T-helper 2 cell treated with Interferon-gamma antibody and Interleukin-4, amounts not matched to agents 5 μg/mL and 100 μg/mL, for 36 hours (primary cell): ENCODE data around the gene ANKDD1A.

ENCODE experiments used
- DNase-seq: peaks from one replicate; pipeline ENCODE4 v3.0.0; 2021; ENCODE audit warnings: low spot score
- H3K27ac Mint-ChIP-seq: one replicate; pipeline ENCODE4 v1.8.0; 2021; ENCODE audit warnings: mild to moderate bottlenecking, mixed read lengths
- H3K27me3 Mint-ChIP-seq: one replicate; pipeline ENCODE4 v1.8.0; 2021; ENCODE audit warnings: low read depth, mixed read lengths
- H3K36me3 Mint-ChIP-seq: one replicate; pipeline ENCODE4 v1.8.0; 2021; ENCODE audit warnings: low read depth, mixed read lengths
- H3K4me1 Mint-ChIP-seq: one replicate; pipeline ENCODE4 v1.8.0; 2021; ENCODE audit warnings: low read depth, mixed read lengths
- H3K4me3 Mint-ChIP-seq: one replicate; pipeline ENCODE4 v1.8.0; 2022; ENCODE audit warnings: mild to moderate bottlenecking, moderate library complexity, mixed read lengths
- H3K9me3 Mint-ChIP-seq: one replicate; pipeline ENCODE4 v1.8.0; 2021; ENCODE audit warnings: mixed read lengths

Gene ANKDD1A

GRCh38 chr15:64903326-64903950, 8.3 kb upstream of the ANKDD1A start:
- Mint-ChIP-seq H3K36me3 (peaks cover 6% of the 10 kb centered on the region), H3K4me3 (no peak overlapping the region), H3K27me3 (peaks cover 3% of the 10 kb centered on the region), H3K27ac (peak overlapping the region; percentile 37), H3K9me3 (peaks cover 16% of the 10 kb centered on the region), H3K4me1 (peaks cover 27% of the 10 kb centered on the region)
- DNase-seq = no peak

GRCh38 chr15:64904189-64904588, 7.5 kb upstream of the ANKDD1A start:
- peaks cover 8% of the 10 kb centered on the region for H3K27me3 Mint-ChIP-seq
- no peak overlapping the region for H3K4me3 Mint-ChIP-seq
- peaks cover 16% of the 10 kb centered on the region for H3K9me3 Mint-ChIP-seq
- H3K27ac Mint-ChIP-seq = no peak overlapping the region
- peaks cover 27% of the 10 kb centered on the region for H3K4me1 Mint-ChIP-seq
- DNase-seq = no peak
- H3K36me3 Mint-ChIP-seq = peaks cover 6% of the 10 kb centered on the region

GRCh38 chr15:64905119-64905831, 6.4 kb upstream of the ANKDD1A start:
- Mint-ChIP-seq H3K4me3 (peak overlapping the region; percentile 74), H3K27ac (peak overlapping the region; percentile 47), H3K9me3 (peaks cover 13% of the 10 kb centered on the region), H3K27me3 (peaks cover 12% of the 10 kb centered on the region), H3K36me3 (peaks cover 2% of the 10 kb centered on the region), H3K4me1 (peaks cover 27% of the 10 kb centered on the region)
- peak; percentile 70 for DNase-seq

- peak overlapping the region; percentile 74 for H3K4me3 Mint-ChIP-seq
- peaks cover 16% of the 10 kb centered on the region for H3K27me3 Mint-ChIP-seq
- no peak for DNase-seq
- no peak overlapping the region for H3K27ac Mint-ChIP-seq
- H3K9me3 Mint-ChIP-seq = peaks cover 8% of the 10 kb centered on the region
- H3K4me1 Mint-ChIP-seq = peaks cover 27% of the 10 kb centered on the region
- H3K36me3 Mint-ChIP-seq = peaks cover 2% of the 10 kb centered on the region
Measured at GRCh38 chr15:64905941-64906340, 5.8 kb upstream of the ANKDD1A start.

- Mint-ChIP-seq H3K4me1 (peaks cover 31% of the 10 kb centered on the region), H3K9me3 (peaks cover 5% of the 10 kb centered on the region), H3K4me3 (no peak overlapping the region), H3K27ac (no peak overlapping the region), H3K27me3 (peaks cover 20% of the 10 kb centered on the region), H3K36me3 (no peaks in the 10 kb centered on the region)
- no peak for DNase-seq
Measured at GRCh38 chr15:64906402-64906801, 5.3 kb upstream of the ANKDD1A start.

- Mint-ChIP-seq H3K27me3 (peaks cover 24% of the 10 kb centered on the region), H3K27ac (no peak overlapping the region), H3K4me3 (no peak overlapping the region), H3K36me3 (no peaks in the 10 kb centered on the region), H3K9me3 (no peaks in the 10 kb centered on the region), H3K4me1 (peaks cover 23% of the 10 kb centered on the region)
- no peak for DNase-seq
Measured at GRCh38 chr15:64907991-64908390, 3.7 kb upstream of the ANKDD1A start.

GRCh38 chr15:64909546-64909945, 2.2 kb upstream of the ANKDD1A start:
- H3K27me3 Mint-ChIP-seq = peaks cover 24% of the 10 kb centered on the region
- DNase-seq = no peak
- peaks cover 13% of the 10 kb centered on the region for H3K4me1 Mint-ChIP-seq
- H3K9me3 Mint-ChIP-seq = no peaks in the 10 kb centered on the region
- no peak overlapping the region for H3K4me3 Mint-ChIP-seq
- no peak overlapping the region for H3K27ac Mint-ChIP-seq
- H3K36me3 Mint-ChIP-seq = no peaks in the 10 kb centered on the region

- no peak for DNase-seq
- H3K27ac Mint-ChIP-seq = no peak overlapping the region
- peak overlapping the region; percentile 32 for H3K4me3 Mint-ChIP-seq
- peaks cover 24% of the 10 kb centered on the region for H3K27me3 Mint-ChIP-seq
- H3K4me1 Mint-ChIP-seq = peaks cover 8% of the 10 kb centered on the region
- H3K36me3 Mint-ChIP-seq = no peaks in the 10 kb centered on the region
- no peaks in the 10 kb centered on the region for H3K9me3 Mint-ChIP-seq
Measured at GRCh38 chr15:64912379-64913325, 950 bp downstream of the ANKDD1A start.

GRCh38 chr15:64915518-64916227, 4.0 kb downstream of the ANKDD1A start:
- Mint-ChIP-seq H3K4me1 (peaks cover 8% of the 10 kb centered on the region), H3K36me3 (no peaks in the 10 kb centered on the region), H3K4me3 (no peak overlapping the region), H3K27me3 (peaks cover 11% of the 10 kb centered on the region), H3K9me3 (no peaks in the 10 kb centered on the region), H3K27ac (no peak overlapping the region)
- no peak for DNase-seq

GRCh38 chr15:64916365-64916764, 4.7 kb downstream of the ANKDD1A start:
- H3K9me3 Mint-ChIP-seq = no peaks in the 10 kb centered on the region
- H3K27ac Mint-ChIP-seq = no peak overlapping the region
- H3K27me3 Mint-ChIP-seq = peaks cover 4% of the 10 kb centered on the region

GRCh38 chr15:64917211-64917610, 5.5 kb downstream of the ANKDD1A start:
- peaks cover 3% of the 10 kb centered on the region for H3K27me3 Mint-ChIP-seq
- no peak overlapping the region for H3K27ac Mint-ChIP-seq
- DNase-seq = no peak
- no peak overlapping the region for H3K4me3 Mint-ChIP-seq
- H3K36me3 Mint-ChIP-seq = no peaks in the 10 kb centered on the region
- H3K9me3 Mint-ChIP-seq = no peaks in the 10 kb centered on the region
- peaks cover 3% of the 10 kb centered on the region for H3K4me1 Mint-ChIP-seq

More at GRCh38 chr15:64916365-64916764, 4.7 kb downstream of the ANKDD1A start:
- no peak overlapping the region for H3K4me3 Mint-ChIP-seq
- H3K36me3 Mint-ChIP-seq = no peaks in the 10 kb centered on the region
- no peak for DNase-seq
- peaks cover 4% of the 10 kb centered on the region for H3K4me1 Mint-ChIP-seq

GRCh38 chr15:64919721-64920120, 8.0 kb downstream of the ANKDD1A start:
- no peak for DNase-seq
- H3K36me3 Mint-ChIP-seq = no peaks in the 10 kb centered on the region
- H3K27ac Mint-ChIP-seq = no peak overlapping the region
- no peaks in the 10 kb centered on the region for H3K9me3 Mint-ChIP-seq
- no peaks in the 10 kb centered on the region for H3K27me3 Mint-ChIP-seq
- no peak overlapping the region for H3K4me3 Mint-ChIP-seq
- peaks cover 3% of the 10 kb centered on the region for H3K4me1 Mint-ChIP-seq

GRCh38 chr15:64921711-64922110, 10.0 kb downstream of the ANKDD1A start:
- Mint-ChIP-seq H3K4me3 (no peak overlapping the region), H3K4me1 (peaks cover 1% of the 10 kb centered on the region), H3K27me3 (no peaks in the 10 kb centered on the region), H3K9me3 (no peaks in the 10 kb centered on the region), H3K36me3 (no peaks in the 10 kb centered on the region), H3K27ac (no peak overlapping the region)
- no peak for DNase-seq
